GM21360 (cell line): ENCODE results near the gene IQCK.

Source experiments
- ATAC-seq: cut with Tn5 transposase; IDR thresholded peaks from one replicate; pipeline ENCODE4 v1.9.1; 2021; ENCODE audit warnings: mild to moderate bottlenecking, moderate library complexity; ENCODE audit not compliant: unreplicated experiment

IQCK gene

GRCh38 chr16:19876501-19877059 lies 158.5 kb downstream of the IQCK start:
- no peak for ATAC-seq

DNA sequence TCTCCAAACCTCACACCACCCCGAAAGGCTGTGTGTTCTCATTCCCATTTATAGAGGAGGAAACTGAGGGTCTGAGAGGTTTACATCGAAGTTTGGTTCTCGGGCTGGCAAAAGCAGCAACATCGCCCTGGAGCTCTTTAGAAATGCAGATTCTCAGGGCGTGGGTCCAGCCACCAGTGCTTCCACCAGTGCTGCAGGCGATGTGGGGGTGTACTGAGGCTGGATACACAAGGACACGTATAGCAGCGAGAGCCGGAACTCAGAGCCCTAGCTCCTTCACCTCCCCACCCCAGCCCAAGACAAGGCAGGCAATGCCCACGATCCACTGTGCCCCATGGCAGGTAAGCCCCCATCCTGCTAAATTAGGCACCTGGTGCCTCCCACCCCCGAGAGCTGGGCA lies 160.7 kb downstream of the IQCK start:
- ATAC-seq = no peak

- no peak for ATAC-seq
Observed at GRCh38 chr16:19879241-19879792, 161.2 kb downstream of the IQCK start.

GRCh38 chr16:19881028-19881427 lies 163.0 kb downstream of the IQCK start:
- no peak for ATAC-seq

DNA sequence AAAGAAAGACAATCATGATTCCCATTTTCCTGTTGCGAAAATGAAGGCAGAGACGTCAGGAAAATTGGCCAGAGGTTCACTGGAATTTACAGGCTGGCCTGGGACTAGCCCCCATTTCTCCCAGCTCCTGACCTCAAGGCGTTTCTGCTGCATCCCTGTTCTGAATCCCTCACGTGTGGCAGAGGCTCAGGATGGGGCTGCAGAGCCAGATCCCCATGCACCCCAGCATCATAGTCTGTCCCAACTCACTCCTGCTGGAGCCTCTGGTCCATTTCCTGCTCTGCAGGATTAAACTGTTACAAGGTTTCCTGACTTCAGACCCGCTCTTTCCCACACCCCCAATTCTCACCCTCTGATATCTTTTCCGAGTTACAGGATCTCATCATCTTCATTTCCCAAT lies 163.7 kb downstream of the IQCK start:
- ATAC-seq = no peak

DNA sequence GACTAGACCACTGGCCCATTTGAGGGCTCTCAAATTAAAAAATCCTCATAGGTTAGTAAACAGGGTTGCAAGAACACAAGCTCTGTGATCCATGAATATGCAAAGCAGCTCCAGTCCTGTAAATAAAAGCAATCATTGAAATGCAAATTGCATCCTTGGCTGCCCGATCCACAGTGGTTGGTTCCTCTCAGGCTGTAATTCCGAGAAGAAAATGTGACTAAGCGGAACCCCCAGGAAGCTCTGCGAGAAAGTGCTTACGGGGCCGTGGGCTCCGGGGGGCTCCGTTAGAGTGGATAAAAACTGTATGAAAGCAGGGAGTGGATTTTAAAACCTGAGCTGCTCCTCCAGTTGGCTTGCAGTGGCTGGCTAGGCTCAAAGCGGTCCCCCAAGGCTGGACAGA lies 164.1 kb downstream of the IQCK start:
- no peak for ATAC-seq

DNA sequence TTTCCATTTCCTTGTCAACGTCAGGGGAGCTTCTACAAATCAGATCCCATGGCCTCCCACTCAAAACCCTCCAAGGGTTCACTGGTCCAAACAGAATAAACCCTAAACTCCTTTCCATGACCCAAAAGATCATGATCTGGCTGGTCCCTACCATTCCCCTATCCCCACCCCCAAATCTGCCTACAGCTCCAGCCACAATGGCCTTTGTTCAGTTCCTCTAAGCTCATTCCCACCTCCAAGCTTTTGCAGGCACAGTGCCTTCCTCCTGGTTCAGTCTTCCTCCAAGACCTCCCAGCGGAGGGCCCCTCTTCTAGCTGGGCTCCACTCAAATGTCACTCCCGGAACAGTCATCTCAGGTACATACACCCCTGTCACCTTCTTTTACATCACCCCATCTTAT lies 164.6 kb downstream of the IQCK start:
- no peak for ATAC-seq

GRCh38 chr16:19883296-19883965 lies 165.4 kb downstream of the IQCK start:
- ATAC-seq = no peak

DNA sequence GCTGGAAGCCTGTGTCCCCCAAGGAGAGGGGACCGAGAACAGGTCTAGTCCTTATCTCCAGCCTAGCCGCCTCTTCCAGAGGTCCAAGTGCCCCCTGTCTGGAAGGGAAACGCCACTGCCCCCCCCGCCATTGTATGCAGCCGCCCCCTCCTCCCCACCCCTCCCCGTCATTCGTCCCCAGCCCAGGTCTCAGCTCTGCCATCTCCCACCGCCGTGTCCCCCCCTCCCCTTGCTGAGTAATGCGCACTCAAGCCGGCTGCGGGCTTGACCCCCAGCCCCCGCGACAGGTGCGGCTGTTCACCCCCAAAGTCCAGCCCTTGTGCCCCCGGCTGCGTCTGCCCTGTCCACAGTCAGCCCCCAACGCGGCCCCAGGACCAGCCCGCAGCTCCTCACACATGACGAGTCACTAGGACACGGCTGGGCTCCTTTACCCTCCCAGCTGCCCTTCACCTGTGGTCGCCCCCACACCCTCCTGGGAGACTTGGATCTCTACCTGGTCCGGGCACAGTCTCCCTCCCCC lies 166.0 kb downstream of the IQCK start:
- ATAC-seq = no peak

- no peak for ATAC-seq
Observed at GRCh38 chr16:19884611-19885450, 166.8 kb downstream of the IQCK start, which contains the start of gene GPRC5B. TSS of gene GPRC5B (minus strand) at chr16:19884848. CDS start at chr16:19872845, 12,003 bp downstream.

DNA sequence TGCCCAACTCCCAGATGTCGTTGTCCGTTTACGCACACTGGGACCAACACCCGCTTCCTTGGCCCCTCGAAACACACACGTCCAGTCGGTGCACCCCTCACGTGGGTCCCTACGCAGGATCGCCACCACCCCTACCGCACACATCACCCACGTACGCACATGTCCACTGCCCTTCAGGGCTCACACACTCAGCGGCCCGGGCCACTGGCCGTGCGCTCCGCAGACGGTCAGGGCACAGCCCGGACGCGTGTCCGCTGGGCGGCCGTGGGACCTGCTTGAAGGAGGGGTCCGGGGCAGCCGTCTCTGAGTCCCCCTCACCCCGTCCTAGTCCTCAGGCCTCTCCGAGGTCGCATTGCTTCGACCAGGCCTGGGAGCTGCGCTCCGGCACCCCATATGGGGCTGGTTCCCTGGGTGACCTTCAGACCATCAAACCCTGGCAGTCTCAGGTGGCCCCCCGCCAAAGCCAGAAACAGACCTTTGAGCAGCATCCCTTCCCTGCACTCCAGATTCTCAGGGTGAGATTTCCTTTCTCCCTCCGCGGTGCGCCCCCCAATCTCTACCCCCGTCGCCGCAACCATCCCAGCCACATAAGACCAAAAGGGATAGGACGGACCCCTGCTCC lies 167.5 kb downstream of the IQCK start:
- no peak for ATAC-seq

DNA sequence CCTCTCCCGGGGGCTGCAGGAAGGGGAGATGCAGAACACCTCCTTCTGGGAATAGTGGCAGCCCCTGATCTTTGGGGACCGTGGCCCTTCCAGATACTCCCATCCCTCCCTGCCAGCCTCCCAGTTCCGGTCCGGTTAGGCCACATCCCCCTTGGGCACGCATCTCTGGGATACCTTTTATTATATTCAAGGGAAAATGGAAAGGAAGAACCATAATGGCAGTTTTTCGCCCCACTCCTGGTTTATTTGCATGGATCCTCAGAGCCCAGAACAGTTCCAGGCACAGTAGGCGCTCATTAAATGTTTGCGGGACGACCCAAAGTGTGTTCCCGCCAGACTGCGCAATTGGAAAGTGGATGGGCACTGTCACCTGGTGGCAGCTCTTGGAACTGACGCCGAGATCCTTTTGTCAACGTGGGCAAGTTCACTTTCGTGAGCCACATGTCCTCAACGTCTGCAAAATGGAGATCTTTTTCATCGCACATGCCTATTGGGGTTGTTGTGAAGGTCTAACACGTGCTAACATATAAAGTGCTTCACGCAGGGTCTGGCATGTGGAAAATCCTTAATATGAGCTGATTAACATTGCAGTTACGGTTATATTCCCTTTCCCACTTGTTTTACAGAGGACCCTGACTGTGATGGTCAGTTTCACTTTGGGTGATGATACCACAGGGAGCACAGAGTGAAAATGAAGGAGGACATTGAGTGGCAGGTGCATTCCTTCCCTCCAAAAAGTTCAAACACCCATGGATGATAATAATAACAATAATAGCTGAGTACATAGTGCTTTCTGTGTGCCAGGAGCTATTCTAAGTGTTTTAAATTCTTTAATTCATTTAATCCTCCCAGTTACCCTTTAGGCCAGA lies 168.2 kb downstream of the IQCK start:
- no peak for ATAC-seq

- no peak for ATAC-seq
Observed at GRCh38 chr16:19888834-19889233, 170.8 kb downstream of the IQCK start.

GRCh38 chr16:19890901-19891300 lies 172.8 kb downstream of the IQCK start:
- ATAC-seq = no peak

- no peak for ATAC-seq
Observed at GRCh38 chr16:19892902-19893301, 174.8 kb downstream of the IQCK start.

DNA sequence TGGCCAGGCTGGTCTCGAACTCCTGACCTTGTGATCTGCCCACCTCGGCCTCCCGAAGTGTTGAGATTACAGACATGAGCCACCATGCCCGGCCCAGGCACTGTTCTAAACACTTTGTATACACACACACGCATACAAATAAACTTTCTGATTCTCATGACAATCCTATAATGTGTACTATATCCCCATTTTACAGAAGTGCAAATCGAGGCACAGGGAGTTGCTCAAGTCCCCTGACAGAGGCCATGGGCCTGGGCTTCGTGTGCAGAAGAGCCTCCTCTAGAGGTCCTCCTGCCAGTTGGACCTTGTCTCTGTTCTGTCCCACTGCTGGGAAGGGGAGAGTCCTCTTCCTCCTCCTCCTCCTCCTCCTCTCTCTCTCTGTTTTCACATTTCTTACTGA lies 176.5 kb downstream of the IQCK start:
- no peak for ATAC-seq

- no peak for ATAC-seq
Observed at GRCh38 chr16:19896951-19897350, 178.9 kb downstream of the IQCK start.

GRCh38 chr16:19898166-19898565 lies 180.1 kb downstream of the IQCK start:
- no peak for ATAC-seq

GRCh38 chr16:19898924-19899604 lies 181.0 kb downstream of the IQCK start:
- no peak for ATAC-seq

DNA sequence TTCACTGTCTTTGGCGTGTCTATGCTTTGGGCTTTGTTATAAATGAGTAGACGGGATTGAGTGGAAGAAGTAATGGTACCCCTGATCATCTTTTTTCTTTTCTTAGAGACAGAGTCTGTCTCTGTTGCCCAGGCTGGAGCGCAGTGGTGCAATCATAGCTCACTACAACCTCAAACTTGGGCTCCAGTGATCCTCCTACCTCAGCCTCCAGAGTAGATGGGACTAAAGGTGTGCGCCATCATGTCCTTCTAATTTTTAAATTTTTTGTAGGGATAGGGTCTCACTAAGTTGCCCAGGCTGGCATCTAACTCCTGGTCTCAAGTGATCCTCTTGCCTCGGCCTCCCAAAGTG lies 181.5 kb downstream of the IQCK start:
- no peak for ATAC-seq
